Skeletal muscle tissue (tissue), 4 donors: ENCODE results near the gene C10orf105. TPM values are rescaled to one million over a fixed set of nuclear protein-coding genes. Genes with fewer than 3 reads are reported as not detected.

Source experiments
- H3K27ac ChIP-seq: one replicate; pipeline ENCODE4 v1.7.0; 2013; ENCODE audit warnings: mild to moderate bottlenecking, low read depth, low read length, inconsistent platforms
- H3K27me3 ChIP-seq, 3 donors: one replicate each; pipeline ENCODE4 v1.7.0; 2013; ENCODE audit warnings: low read length in 3 of 3; ENCODE audit not compliant: control insufficient read depth in 3 of 3, insufficient read depth in 3 of 3
- H3K36me3 ChIP-seq, 3 donors: one replicate each; pipeline ENCODE4 v1.7.0; 2013; ENCODE audit warnings: low read length in 3 of 3; ENCODE audit not compliant: control insufficient read depth in 3 of 3, insufficient read depth in 3 of 3
- H3K4me1 ChIP-seq, 3 donors: one replicate each; pipeline ENCODE4 v1.7.0; 2013; ENCODE audit warnings: low read length in 3 of 3, mild to moderate bottlenecking in 3 of 3; ENCODE audit not compliant: control insufficient read depth in 3 of 3, insufficient read depth in 3 of 3
- H3K4me3 ChIP-seq, 3 donors: one replicate each; pipeline ENCODE4 v1.7.0; 2013; ENCODE audit warnings: low read length in 3 of 3
- H3K9ac ChIP-seq, 3 donors: one replicate each; pipeline ENCODE4 v1.7.0; 2013; ENCODE audit warnings: low read length in 3 of 3, mild to moderate bottlenecking in 3 of 3, moderate library complexity in 2 of 3, low read depth in 1 of 3
- H3K9me3 ChIP-seq, 3 donors: one replicate each; pipeline ENCODE4 v1.7.0; 2013; ENCODE audit warnings: low read length in 3 of 3; ENCODE audit not compliant: control insufficient read depth in 3 of 3
- total RNA-seq: library from RNA; depleted of rRNA; stranded (reverse); fragments of >200 nt; gene quantifications from one replicate; pipeline ENCODE4 v1.2.3, GENCODE V29; 2014
- donor health status: Osteomylitis.

The C10orf105 gene
- total RNA-seq, 1 donor from 2014 or later = not detected

DNA sequence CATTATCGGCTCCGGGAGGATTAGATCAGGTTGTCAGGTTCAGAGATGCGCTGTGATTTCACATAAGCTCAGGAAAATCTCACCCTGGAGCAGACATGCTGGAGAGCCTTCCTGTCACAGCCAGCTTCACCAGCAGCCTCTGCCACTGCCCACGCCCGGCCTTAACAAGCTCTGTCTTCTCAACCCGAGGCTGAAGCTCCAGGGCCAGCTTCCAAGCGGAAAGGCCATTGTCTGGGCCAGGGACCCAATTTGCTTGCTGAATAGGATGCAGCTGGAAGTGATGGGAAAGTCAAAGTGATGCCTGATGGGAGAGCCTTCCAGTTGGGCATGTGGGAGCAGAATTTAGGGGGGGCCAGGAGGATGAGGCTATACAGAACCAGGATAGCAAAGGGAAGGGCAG, 36.3 kb downstream of the C10orf105 start:
- H3K9me3 ChIP-seq = no peaks in the 10 kb centered on the region
- peaks cover 8 to 32% (median 13%) of the 10 kb centered on the region in 3 donors for H3K4me1 ChIP-seq
- H3K9ac ChIP-seq = no peak overlapping the region
- no peak overlapping the region for H3K4me3 ChIP-seq
- H3K36me3 ChIP-seq = no peaks in the 10 kb centered on the region
- peaks cover 0 to 11% (median 0%) of the 10 kb centered on the region in 3 donors for H3K27me3 ChIP-seq
- H3K27ac ChIP-seq = no peak overlapping the region

DNA sequence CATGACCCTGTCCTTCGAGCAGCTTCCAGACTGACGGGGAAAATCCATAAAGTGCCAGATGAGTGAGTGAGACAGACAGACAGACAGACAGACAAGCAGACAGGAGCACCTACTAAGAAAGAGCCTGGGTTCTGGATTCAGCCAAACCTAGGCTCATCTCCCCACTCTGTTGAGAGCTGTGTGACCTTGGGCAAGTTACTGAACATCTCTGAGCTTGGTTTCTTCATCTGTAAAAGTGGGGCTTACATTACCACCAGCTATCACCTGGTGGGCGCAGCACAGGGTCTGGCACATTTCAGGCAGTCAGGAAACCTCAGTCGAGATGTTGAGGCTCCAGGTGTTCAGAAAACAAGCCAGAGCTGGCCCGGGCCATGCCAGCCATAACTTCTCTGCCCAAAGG, 37.6 kb downstream of the C10orf105 start:
- Histone ChIP-seq H3K27me3 (peaks cover 0 to 7% (median 0%) of the 10 kb centered on the region in 3 donors), H3K27ac (no peak overlapping the region), H3K4me1 (peaks cover 8 to 30% (median 10%) of the 10 kb centered on the region in 3 donors), H3K9ac (no peak overlapping the region), H3K4me3 (no peak overlapping the region), H3K9me3 (no peaks in the 10 kb centered on the region), H3K36me3 (no peaks in the 10 kb centered on the region)

- Histone ChIP-seq H3K4me1 (peaks cover 8 to 14% (median 9%) of the 10 kb centered on the region in 3 donors), H3K27ac (no peak overlapping the region), H3K9ac (peak overlapping the region in 1 of 3 donors; percentile 16), H3K9me3 (no peaks in the 10 kb centered on the region), H3K4me3 (no peak overlapping the region), H3K36me3 (no peaks in the 10 kb centered on the region), H3K27me3 (peaks cover 0 to 4% (median 0%) of the 10 kb centered on the region in 3 donors)
Observed at GRCh38 chr10:71679425-71679824, 40.2 kb downstream of the C10orf105 start.

- no peaks in the 10 kb centered on the region for H3K36me3 ChIP-seq
- H3K9me3 ChIP-seq = no peaks in the 10 kb centered on the region
- no peak overlapping the region for H3K9ac ChIP-seq
- no peak overlapping the region for H3K4me3 ChIP-seq
- peaks cover 6 to 12% (median 9%) of the 10 kb centered on the region in 3 donors for H3K4me1 ChIP-seq
- H3K27ac ChIP-seq = no peak overlapping the region
- peaks cover 0 to 4% (median 0%) of the 10 kb centered on the region in 3 donors for H3K27me3 ChIP-seq
Observed at GRCh38 chr10:71678057-71678805, 41.3 kb downstream of the C10orf105 start.

GRCh38 chr10:71677261-71677660, 42.3 kb downstream of the C10orf105 start:
- H3K9ac ChIP-seq = no peak overlapping the region
- peaks cover 6 to 9% (median 9%) of the 10 kb centered on the region in 3 donors for H3K4me1 ChIP-seq
- no peak overlapping the region for H3K4me3 ChIP-seq
- no peak overlapping the region for H3K27ac ChIP-seq
- H3K27me3 ChIP-seq = peaks cover 0 to 4% (median 0%) of the 10 kb centered on the region in 3 donors
- H3K36me3 ChIP-seq = no peaks in the 10 kb centered on the region
- no peaks in the 10 kb centered on the region for H3K9me3 ChIP-seq

DNA sequence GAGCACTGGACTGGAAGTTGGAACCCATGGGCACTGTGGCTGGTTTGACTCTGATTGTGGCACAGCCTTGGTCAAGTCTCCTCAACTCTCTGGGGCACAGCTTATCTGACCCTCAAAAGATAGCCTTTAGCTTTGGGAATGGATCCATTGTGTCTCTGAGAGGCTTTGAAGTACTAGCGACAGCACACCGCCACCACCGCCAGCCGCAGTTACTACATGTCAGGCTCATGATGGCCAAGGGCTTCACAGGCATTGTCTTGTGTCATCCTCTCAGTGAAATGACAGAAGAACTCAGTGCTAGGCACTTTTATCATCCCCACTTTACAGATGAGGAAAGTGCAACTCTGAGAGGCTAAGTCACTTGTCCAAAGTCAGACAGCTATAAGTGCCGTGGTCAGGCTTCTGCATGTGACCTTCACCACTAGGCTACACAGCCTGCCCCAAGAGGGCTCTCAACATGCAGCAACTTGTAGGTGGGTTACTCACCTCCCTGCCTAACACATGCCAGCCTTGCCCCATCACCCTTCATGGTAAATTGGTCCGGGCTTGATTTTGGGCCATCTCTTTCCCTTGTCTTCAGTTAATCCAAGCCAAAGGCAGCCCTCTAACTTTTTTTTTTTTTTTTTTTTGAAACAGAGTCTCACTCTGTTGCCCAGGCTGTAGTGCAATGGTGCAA, 44.1 kb downstream of the C10orf105 start:
- Histone ChIP-seq H3K27ac (no peak overlapping the region), H3K9me3 (no peaks in the 10 kb centered on the region), H3K27me3 (no peaks in the 10 kb centered on the region), H3K36me3 (no peaks in the 10 kb centered on the region), H3K9ac (no peak overlapping the region), H3K4me3 (no peak overlapping the region), H3K4me1 (peaks cover 6 to 9% (median 9%) of the 10 kb centered on the region in 3 donors)

DNA sequence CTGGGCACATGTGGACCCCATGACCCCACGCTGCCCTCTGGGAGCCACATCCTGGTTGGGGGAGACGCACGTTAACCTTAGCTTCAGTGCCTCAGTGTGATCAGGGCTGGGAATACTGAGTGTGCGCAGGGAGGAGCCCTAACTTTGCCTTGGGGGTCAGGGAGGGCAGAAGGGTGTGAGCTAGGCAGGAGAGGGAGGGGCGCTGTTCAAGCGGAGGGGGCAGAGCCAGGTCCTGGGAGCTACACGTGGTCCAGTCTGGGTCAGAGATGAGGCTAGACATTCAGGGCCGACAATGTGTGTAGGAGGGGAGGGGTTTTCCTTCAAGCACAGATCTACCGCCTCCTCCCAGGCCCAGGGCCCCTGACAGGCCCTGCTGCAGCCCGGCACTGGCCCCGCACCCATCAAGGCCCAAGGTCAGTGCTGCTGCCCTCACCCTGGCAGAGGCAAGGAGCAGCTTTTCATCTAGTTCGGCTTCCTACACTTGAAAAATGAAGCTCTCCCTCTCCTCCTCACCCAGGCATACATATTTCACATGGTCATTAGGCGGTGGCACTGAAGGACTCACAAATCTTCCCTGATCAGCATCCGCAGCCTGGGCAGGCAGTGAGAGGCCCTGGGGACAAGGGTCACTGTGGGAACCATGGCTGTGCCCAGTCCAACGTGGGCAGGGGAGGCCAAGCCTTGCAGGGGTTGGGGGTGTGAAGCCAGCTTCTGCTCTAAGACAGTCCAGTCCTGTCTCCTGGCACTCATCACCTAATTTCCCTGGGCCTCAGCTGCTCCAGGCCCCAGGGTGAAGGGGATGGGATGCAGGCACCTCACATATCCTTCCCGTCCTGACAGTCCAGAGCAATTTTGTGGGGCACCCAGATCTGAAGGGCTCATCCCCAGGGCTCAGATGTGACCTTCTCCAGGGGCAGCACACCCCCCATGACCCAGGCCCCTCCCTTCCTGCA, 47.3 kb downstream of the C10orf105 start:
- Histone ChIP-seq H3K36me3 (no peaks in the 10 kb centered on the region), H3K9me3 (no peaks in the 10 kb centered on the region), H3K27ac (no peak overlapping the region), H3K9ac (no peak overlapping the region), H3K4me3 (no peak overlapping the region), H3K4me1 (no peaks in the 10 kb centered on the region), H3K27me3 (peaks cover 0 to 4% (median 0%) of the 10 kb centered on the region in 3 donors)

DNA sequence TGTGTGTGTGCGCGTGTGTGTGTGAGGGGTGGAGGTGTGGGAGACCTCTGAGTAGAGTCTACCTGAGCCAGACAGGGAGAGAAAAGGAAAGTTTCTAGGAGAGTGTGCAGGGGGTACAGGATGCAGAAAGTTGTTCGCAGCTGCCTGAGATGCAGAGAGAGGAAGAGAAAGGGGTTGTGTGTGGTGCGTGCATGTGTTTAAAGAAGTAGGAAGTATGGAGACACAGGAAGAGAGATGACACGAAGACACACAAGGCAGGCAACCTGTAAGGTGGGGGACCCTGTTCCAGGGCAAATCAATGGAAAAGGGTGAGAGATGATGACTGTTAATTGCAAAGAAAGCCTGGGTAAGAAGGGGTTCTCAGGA, 52.2 kb downstream of the C10orf105 start:
- no peaks in the 10 kb centered on the region for H3K9me3 ChIP-seq
- H3K4me1 ChIP-seq = peaks cover 0 to 2% (median 0%) of the 10 kb centered on the region in 3 donors
- H3K36me3 ChIP-seq = no peaks in the 10 kb centered on the region
- no peak overlapping the region for H3K9ac ChIP-seq
- no peak overlapping the region for H3K27ac ChIP-seq
- H3K4me3 ChIP-seq = no peak overlapping the region
- H3K27me3 ChIP-seq = peaks cover 0 to 9% (median 0%) of the 10 kb centered on the region in 3 donors

DNA sequence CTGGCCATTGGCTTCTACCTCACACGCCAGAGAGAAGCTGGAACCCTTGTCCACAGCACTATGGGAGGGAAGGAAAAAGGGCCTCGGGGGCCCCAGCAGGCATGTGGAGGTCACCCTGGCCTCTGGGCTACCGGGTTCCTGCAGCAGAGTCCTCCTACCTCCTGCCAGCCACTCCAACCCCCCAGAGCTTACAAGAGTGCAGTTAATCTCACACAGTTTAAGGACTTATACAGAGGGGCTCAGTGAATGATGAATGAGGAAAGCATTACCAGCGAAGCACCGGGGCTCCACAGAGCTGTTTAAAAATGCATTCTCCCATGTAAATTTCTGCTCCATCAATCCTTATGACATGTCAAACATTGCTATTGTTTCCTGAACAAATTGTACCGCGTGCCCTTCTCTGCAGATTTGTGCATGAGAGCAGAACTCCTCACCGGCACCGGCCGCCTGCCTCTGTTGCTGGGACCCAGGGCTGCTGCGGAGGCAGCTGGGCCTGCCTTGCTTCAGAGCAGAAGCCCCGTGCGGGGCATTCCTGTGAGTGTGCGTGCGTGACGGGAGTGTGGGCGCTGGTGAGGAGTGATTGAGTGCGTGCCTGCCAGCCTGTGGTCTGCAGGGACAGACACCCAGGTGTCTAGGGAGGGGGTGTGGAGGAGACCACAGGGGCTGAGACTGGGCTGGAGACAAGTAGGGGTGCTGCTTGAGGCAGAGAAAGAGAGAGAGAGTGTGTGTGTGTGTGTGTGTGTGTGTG, 52.8 kb downstream of the C10orf105 start:
- no peaks in the 10 kb centered on the region for H3K36me3 ChIP-seq
- H3K4me3 ChIP-seq = no peak overlapping the region
- H3K9me3 ChIP-seq = no peaks in the 10 kb centered on the region
- H3K27me3 ChIP-seq = peaks cover 0 to 9% (median 0%) of the 10 kb centered on the region in 3 donors
- no peak overlapping the region for H3K27ac ChIP-seq
- no peak overlapping the region for H3K9ac ChIP-seq
- peaks cover 0 to 2% (median 0%) of the 10 kb centered on the region in 3 donors for H3K4me1 ChIP-seq
